Measurements from ENCODE around the gene SEC16B. TPM values are rescaled to one million over a fixed set of nuclear protein-coding genes. Genes with fewer than 3 reads are reported as not detected.

SEC16B gene
- total and polyA plus RNA-seq, 10 donors, result 2.9 to 15.4 (median 7.8) TPM

- Histone ChIP-seq H3K4me1 (no peaks in the 10 kb centered on the region), H3K36me3 (peaks cover 0 to 31% (median 6%) of the 10 kb centered on the region in 6 donors), H3K27ac (no peak overlapping the region), H3K4me3 (no peak overlapping the region), H3K9me3 (no peaks in the 10 kb centered on the region), H3K27me3 (replicated peaks in 1 of 7) (no peaks in the 10 kb centered on the region)
- DNase-seq, result no peak
- 88 to 95% (median 94%) methylated on average over 4 of the region's 4 CpGs for WGBS, 5 donors
- TF ChIP-seq POLR2A (IDR thresholded peaks at IDR 0.05), result no peak
- no peak for TF ChIP-seq POLR2AphosphoS5 (IDR thresholded peaks at IDR 0.05)
- no peak for TF ChIP-seq CTCF (IDR thresholded peaks at IDR 0.05 in 8 of 11, conservative IDR thresholded peaks at IDR 0.05 in 3 of 11)
- intact Hi-C loops (cut with DNase I; ENCODE audit: low total_unique reads), result no loop called here
Observed at GRCh38 chr1:177965293-177965692, 4.6 kb downstream of the SEC16B start.

GRCh38 chr1:177964336-177964735, 5.5 kb downstream of the SEC16B start:
- H3K36me3 ChIP-seq, result peaks cover 0 to 31% (median 6%) of the 10 kb centered on the region in 6 donors
- peaks cover 0 to 3% (median 0%) of the 10 kb centered on the region in 6 donors for H3K4me1 ChIP-seq
- no peak for DNase-seq
- H3K27me3 ChIP-seq (replicated peaks in 1 of 7), result no peaks in the 10 kb centered on the region
- H3K4me3 ChIP-seq, result no peak overlapping the region
- TF ChIP-seq POLR2A (IDR thresholded peaks at IDR 0.05) (no peak), POLR2AphosphoS5 (IDR thresholded peaks at IDR 0.05) (no peak), CTCF (IDR thresholded peaks at IDR 0.05 in 8 of 11, conservative IDR thresholded peaks at IDR 0.05 in 3 of 11) (no peak)
- no peak overlapping the region for H3K27ac ChIP-seq
- WGBS, 5 donors, result 80 to 97% (median 87%) methylated on average over 5 of the region's 5 CpGs
- intact Hi-C loops (cut with DNase I; ENCODE audit: low total_unique reads), result no loop called here
- no peaks in the 10 kb centered on the region for H3K9me3 ChIP-seq

- H3K4me1 ChIP-seq, result peaks cover 0 to 3% (median 0%) of the 10 kb centered on the region in 6 donors
- TF ChIP-seq CTCF (IDR thresholded peaks at IDR 0.05 in 8 of 11, conservative IDR thresholded peaks at IDR 0.05 in 3 of 11) (no peak), POLR2AphosphoS5 (IDR thresholded peaks at IDR 0.05) (no peak), POLR2A (IDR thresholded peaks at IDR 0.05) (no peak)
- peaks cover 0 to 35% (median 6%) of the 10 kb centered on the region in 6 donors for H3K36me3 ChIP-seq
- 64 to 97% (median 69%) methylated on average over 3 of the region's 3 CpGs for WGBS, 5 donors
- no peaks in the 10 kb centered on the region for H3K27me3 ChIP-seq (replicated peaks in 1 of 7)
- no peaks in the 10 kb centered on the region for H3K9me3 ChIP-seq
- intact Hi-C loops (cut with DNase I; ENCODE audit: low total_unique reads), result no loop called here
- no peak overlapping the region for H3K4me3 ChIP-seq
- H3K27ac ChIP-seq, result no peak overlapping the region
- no peak for DNase-seq
Observed at GRCh38 chr1:177960939-177961622, 8.8 kb downstream of the SEC16B start.

- 51 to 72% (median 60%) methylated on average over 5 of the region's 5 CpGs for WGBS, 5 donors
Observed at GRCh38 chr1:177959811-177960515, 9.9 kb downstream of the SEC16B start.

More at GRCh38 chr1:177959811-177960515, 9.9 kb downstream of the SEC16B start:
- Histone ChIP-seq H3K4me1 (peaks cover 0 to 3% (median 0%) of the 10 kb centered on the region in 6 donors), H3K36me3 (peaks cover 0 to 27% (median 6%) of the 10 kb centered on the region in 6 donors), H3K9me3 (no peaks in the 10 kb centered on the region), H3K4me3 (no peak overlapping the region), H3K27ac (no peak overlapping the region), H3K27me3 (replicated peaks in 1 of 7) (no peaks in the 10 kb centered on the region)
- TF ChIP-seq POLR2A (IDR thresholded peaks at IDR 0.05) (no peak), POLR2AphosphoS5 (IDR thresholded peaks at IDR 0.05) (no peak), CTCF (IDR thresholded peaks at IDR 0.05 in 8 of 11, conservative IDR thresholded peaks at IDR 0.05 in 3 of 11) (no peak)
- DNase-seq, result no peak
- intact Hi-C loops (cut with DNase I; ENCODE audit: low total_unique reads), result no loop called here
